ENCODE results near the gene SPART.
A peak's percentile ranks its signal among the peaks of the same experiment; 100 is the strongest.

Gene SPART

GRCh38 chr13:36288794-36289391, 57.3 kb downstream of the SPART start:
- Histone ChIP-seq H3K4me3 (ENCODE audit: low read depth, low read length) (no peak overlapping the region), H3K27me3 (ENCODE audit: insufficient read depth, low read length) (no peaks in the 10 kb centered on the region), H3K79me2 (ENCODE audit: control insufficient read depth, insufficient read depth, low read length, unreplicated experiment) (no peaks in the 10 kb centered on the region), H3K36me3 (ENCODE audit: insufficient read depth, low read length) (peaks cover 6% of the 10 kb centered on the region; the same call in 1 of the 2 replicates), H2AFZ (ENCODE audit: low read length, unreplicated experiment) (no peak overlapping the region), H3K27ac (ENCODE audit: low read depth, low read length) (no peak overlapping the region), H3K4me1 (ENCODE audit: control insufficient read depth, insufficient read depth, low read length, unreplicated experiment) (no peaks in the 10 kb centered on the region)

GRCh38 chr13:36286006-36286405, 60.2 kb downstream of the SPART start:
- Histone ChIP-seq H3K4me3 (ENCODE audit: low read depth, low read length) (no peak overlapping the region), H3K79me2 (ENCODE audit: control insufficient read depth, insufficient read depth, low read length, unreplicated experiment) (no peaks in the 10 kb centered on the region), H2AFZ (ENCODE audit: low read length, unreplicated experiment) (no peak overlapping the region), H3K27me3 (ENCODE audit: insufficient read depth, low read length) (no peaks in the 10 kb centered on the region), H3K36me3 (ENCODE audit: insufficient read depth, low read length) (0 out of 2 replicates have a peak, but pooled peaks cover 1% of the 10 kb centered on the region), H3K4me1 (ENCODE audit: control insufficient read depth, insufficient read depth, low read length, unreplicated experiment) (no peaks in the 10 kb centered on the region), H3K27ac (ENCODE audit: low read depth, low read length) (no peak overlapping the region)

GRCh38 chr13:36282821-36283432, 63.3 kb downstream of the SPART start:
- H3K36me3 ChIP-seq (ENCODE audit: insufficient read depth, low read length), result no peaks in the 10 kb centered on the region
- no peak overlapping the region for H3K27ac ChIP-seq (ENCODE audit: low read depth, low read length)
- no peaks in the 10 kb centered on the region for H3K79me2 ChIP-seq (ENCODE audit: control insufficient read depth, insufficient read depth, low read length, unreplicated experiment)
- no peaks in the 10 kb centered on the region for H3K27me3 ChIP-seq (ENCODE audit: insufficient read depth, low read length)
- no peak overlapping the region for H2AFZ ChIP-seq (ENCODE audit: low read length, unreplicated experiment)
- no peak overlapping the region for H3K4me3 ChIP-seq (ENCODE audit: low read depth, low read length)
- no peaks in the 10 kb centered on the region for H3K4me1 ChIP-seq (ENCODE audit: control insufficient read depth, insufficient read depth, low read length, unreplicated experiment)

DNA sequence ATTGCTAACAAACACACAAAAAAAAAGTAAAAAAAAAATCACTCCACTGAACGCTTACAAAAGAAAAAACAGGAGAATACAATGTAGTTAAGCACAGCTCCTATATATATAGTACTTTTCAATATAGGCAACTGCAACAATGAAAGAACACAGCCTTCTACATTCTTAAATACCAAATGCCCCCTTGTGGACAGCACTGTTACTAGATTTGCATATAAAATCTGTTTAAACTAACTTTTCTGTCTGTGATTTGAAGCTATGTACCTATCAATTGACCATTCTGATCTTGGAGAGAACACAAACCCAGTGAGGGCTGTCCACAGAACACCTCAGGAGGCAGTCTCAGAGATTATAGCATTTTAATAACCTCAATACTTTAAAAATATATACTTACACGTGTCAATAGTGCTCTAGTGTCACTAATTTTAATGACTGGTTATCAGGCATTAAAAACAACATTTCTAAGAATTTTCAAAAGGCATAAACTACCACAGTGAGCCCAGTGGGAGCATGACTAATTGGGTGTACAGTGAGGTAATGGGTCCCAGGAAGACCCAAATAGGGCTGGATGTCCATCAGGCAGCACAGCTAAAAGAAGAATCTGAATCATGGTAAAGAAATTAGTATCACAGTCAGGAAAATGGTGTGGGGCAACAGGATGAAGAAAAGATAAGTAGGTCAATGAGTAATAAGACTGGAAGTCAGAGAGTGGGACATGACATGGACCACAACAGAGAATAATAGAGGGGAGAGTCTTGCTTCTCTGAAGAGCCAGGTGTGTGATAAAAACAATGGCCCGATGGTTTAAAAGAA, 70.8 kb downstream of the SPART start:
- no peak overlapping the region for H2AFZ ChIP-seq (ENCODE audit: low read length, unreplicated experiment)
- no peak overlapping the region for H3K4me3 ChIP-seq (ENCODE audit: low read depth, low read length)
- H3K27me3 ChIP-seq (ENCODE audit: insufficient read depth, low read length), result no peaks in the 10 kb centered on the region
- H3K27ac ChIP-seq (ENCODE audit: low read depth, low read length), result peak overlapping the region; percentile 67
- H3K36me3 ChIP-seq (ENCODE audit: insufficient read depth, low read length), result no peaks in the 10 kb centered on the region
- H3K4me1 ChIP-seq (ENCODE audit: control insufficient read depth, insufficient read depth, low read length, unreplicated experiment), result peaks cover 14% of the 10 kb centered on the region
- H3K79me2 ChIP-seq (ENCODE audit: control insufficient read depth, insufficient read depth, low read length, unreplicated experiment), result no peaks in the 10 kb centered on the region

DNA sequence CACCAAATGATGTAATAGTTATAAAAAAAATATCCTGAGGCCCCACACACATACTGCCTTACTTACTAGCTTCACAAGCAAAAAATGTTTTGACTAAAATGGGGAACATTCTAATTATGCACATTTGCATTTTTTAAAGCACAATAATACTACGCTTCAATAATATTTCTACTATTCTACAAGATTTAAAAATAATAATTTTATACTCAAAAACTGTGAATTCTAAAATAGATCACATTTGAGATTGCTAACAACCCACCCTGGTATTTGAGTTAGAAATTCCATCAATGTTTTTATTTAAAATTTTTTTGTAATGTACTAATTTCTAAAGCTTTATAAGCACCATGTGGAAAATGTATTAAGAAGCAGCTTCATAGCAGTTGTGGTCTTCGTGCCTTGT, 72.8 kb downstream of the SPART start:
- H3K4me3 ChIP-seq (ENCODE audit: low read depth, low read length), result no peak overlapping the region
- H3K4me1 ChIP-seq (ENCODE audit: control insufficient read depth, insufficient read depth, low read length, unreplicated experiment), result peaks cover 14% of the 10 kb centered on the region

DNA sequence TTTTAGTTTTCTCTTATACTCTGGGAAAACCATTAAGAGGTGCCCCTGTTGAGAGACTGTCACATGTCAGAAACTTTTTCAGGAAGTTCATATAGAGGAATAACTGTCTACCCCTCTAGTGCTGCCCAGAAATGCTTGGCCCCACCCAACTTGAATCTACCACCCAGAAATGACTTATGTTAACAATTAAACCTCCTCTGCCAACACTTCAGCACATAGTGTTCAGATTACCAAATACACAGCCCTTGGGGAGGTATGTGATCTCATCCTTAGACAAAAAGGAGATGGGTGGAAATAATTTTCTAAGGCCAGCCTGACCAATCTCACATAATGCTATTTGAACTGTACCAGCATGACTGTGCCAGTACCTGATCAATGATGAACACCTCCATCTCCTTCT, 84.2 kb downstream of the SPART start:
- peaks cover 13% of the 10 kb centered on the region for H3K4me1 ChIP-seq (ENCODE audit: control insufficient read depth, insufficient read depth, low read length, unreplicated experiment)
- no peaks in the 10 kb centered on the region for H3K36me3 ChIP-seq (ENCODE audit: insufficient read depth, low read length)
- H3K4me3 ChIP-seq (ENCODE audit: low read depth, low read length), result no peak overlapping the region
- no peak overlapping the region for H2AFZ ChIP-seq (ENCODE audit: low read length, unreplicated experiment)
- H3K79me2 ChIP-seq (ENCODE audit: control insufficient read depth, insufficient read depth, low read length, unreplicated experiment), result no peaks in the 10 kb centered on the region
- no peak overlapping the region; the same call in 1 of the 2 replicates for H3K27ac ChIP-seq (ENCODE audit: low read depth, low read length)
- H3K27me3 ChIP-seq (ENCODE audit: insufficient read depth, low read length), result no peaks in the 10 kb centered on the region

More for the DNA sequence above, 72.8 kb downstream of the SPART start:
- no peak overlapping the region for H3K27ac ChIP-seq (ENCODE audit: low read depth, low read length)
- H3K27me3 ChIP-seq (ENCODE audit: insufficient read depth, low read length), result no peaks in the 10 kb centered on the region
- no peaks in the 10 kb centered on the region for H3K79me2 ChIP-seq (ENCODE audit: control insufficient read depth, insufficient read depth, low read length, unreplicated experiment)
- H3K36me3 ChIP-seq (ENCODE audit: insufficient read depth, low read length), result no peaks in the 10 kb centered on the region
- no peak overlapping the region for H2AFZ ChIP-seq (ENCODE audit: low read length, unreplicated experiment)

GRCh38 chr13:36261011-36261410, 85.2 kb downstream of the SPART start:
- Histone ChIP-seq H3K4me3 (ENCODE audit: low read depth, low read length) (no peak overlapping the region), H3K79me2 (ENCODE audit: control insufficient read depth, insufficient read depth, low read length, unreplicated experiment) (no peaks in the 10 kb centered on the region), H3K27me3 (ENCODE audit: insufficient read depth, low read length) (no peaks in the 10 kb centered on the region), H3K27ac (ENCODE audit: low read depth, low read length) (no peak overlapping the region), H3K36me3 (ENCODE audit: insufficient read depth, low read length) (no peaks in the 10 kb centered on the region), H2AFZ (ENCODE audit: low read length, unreplicated experiment) (no peak overlapping the region), H3K4me1 (ENCODE audit: control insufficient read depth, insufficient read depth, low read length, unreplicated experiment) (peaks cover 13% of the 10 kb centered on the region)

DNA sequence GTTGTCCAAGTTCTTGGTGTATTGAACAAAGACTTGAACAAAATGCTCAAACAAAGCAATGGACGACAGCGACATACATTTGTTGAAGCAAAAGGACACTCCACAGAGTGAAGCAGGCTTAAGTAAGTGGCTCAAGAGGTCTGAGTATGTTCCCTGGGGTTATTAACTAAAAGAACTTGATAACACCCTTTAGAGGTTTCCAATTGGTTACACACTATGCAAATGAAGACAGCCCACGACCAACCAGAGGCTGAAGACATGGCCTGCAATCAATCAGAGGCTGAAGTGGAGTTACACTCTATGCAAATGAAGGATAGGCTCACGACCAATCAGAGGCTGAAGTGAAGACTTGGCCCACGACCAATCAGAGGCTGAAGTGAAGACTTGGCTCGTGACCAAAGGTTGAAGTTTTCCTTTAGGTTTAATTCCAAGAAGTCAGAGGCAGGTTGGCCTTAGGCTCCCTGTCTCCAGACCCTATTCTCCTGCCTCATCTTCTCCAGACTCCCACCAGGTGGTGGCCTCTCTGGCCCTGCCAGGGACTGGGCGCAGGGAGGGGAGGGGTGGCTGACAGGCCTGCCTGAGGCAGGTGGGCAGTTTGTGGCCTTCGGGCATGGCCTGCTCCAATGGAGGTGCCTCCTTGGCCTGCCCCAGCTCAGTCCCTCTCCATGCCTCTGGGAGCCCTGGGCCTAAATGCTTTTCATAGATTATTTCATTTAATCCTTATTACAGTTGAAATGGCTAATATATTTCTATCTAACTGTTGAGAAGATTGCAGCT, 86.6 kb downstream of the SPART start:
- no peak overlapping the region for H3K27ac ChIP-seq (ENCODE audit: low read depth, low read length)
- H3K4me1 ChIP-seq (ENCODE audit: control insufficient read depth, insufficient read depth, low read length, unreplicated experiment), result peaks cover 13% of the 10 kb centered on the region
- no peaks in the 10 kb centered on the region for H3K79me2 ChIP-seq (ENCODE audit: control insufficient read depth, insufficient read depth, low read length, unreplicated experiment)
- no peak overlapping the region for H2AFZ ChIP-seq (ENCODE audit: low read length, unreplicated experiment)
- no peaks in the 10 kb centered on the region for H3K27me3 ChIP-seq (ENCODE audit: insufficient read depth, low read length)
- no peak overlapping the region for H3K4me3 ChIP-seq (ENCODE audit: low read depth, low read length)
- H3K36me3 ChIP-seq (ENCODE audit: insufficient read depth, low read length), result no peaks in the 10 kb centered on the region

DNA sequence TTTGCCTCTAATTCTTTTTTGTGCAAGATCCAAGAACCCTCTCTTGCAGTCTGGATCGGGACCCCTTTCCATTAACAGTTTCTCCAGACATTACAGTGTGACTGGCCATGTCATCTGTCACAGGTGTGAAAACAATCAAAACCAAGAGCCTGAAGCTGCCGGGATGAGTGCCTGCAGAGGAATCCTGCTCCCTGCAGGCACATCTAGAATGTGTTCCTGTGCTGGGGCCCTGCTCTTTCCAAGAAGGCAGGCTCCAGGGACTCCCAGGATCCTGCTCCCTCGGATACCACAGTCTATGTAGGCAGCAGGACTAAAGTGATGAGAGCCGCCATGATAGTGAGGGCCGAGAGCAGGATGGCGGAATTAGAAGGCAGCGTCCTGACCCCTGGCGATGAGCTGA, 87.4 kb downstream of the SPART start:
- H3K27ac ChIP-seq (ENCODE audit: low read depth, low read length), result no peak overlapping the region
- no peak overlapping the region for H3K4me3 ChIP-seq (ENCODE audit: low read depth, low read length)
- H3K27me3 ChIP-seq (ENCODE audit: insufficient read depth, low read length), result no peaks in the 10 kb centered on the region
- H3K36me3 ChIP-seq (ENCODE audit: insufficient read depth, low read length), result no peaks in the 10 kb centered on the region
- no peak overlapping the region for H2AFZ ChIP-seq (ENCODE audit: low read length, unreplicated experiment)
- peaks cover 13% of the 10 kb centered on the region for H3K4me1 ChIP-seq (ENCODE audit: control insufficient read depth, insufficient read depth, low read length, unreplicated experiment)
- H3K79me2 ChIP-seq (ENCODE audit: control insufficient read depth, insufficient read depth, low read length, unreplicated experiment), result no peaks in the 10 kb centered on the region

All from ACC112 (cell line).